ENCODE results near the gene ALG3. TPM values are rescaled to one million over a fixed set of nuclear protein-coding genes. Genes with fewer than 3 reads are reported as not detected.

The ALG3 gene
- total and polyA plus RNA-seq, 9 of the 15 experiments (the other 6 are each of a cell fraction or from before 2014, with no cell fraction given) = 37.5 to 107 (median 80.1) TPM

DNA sequence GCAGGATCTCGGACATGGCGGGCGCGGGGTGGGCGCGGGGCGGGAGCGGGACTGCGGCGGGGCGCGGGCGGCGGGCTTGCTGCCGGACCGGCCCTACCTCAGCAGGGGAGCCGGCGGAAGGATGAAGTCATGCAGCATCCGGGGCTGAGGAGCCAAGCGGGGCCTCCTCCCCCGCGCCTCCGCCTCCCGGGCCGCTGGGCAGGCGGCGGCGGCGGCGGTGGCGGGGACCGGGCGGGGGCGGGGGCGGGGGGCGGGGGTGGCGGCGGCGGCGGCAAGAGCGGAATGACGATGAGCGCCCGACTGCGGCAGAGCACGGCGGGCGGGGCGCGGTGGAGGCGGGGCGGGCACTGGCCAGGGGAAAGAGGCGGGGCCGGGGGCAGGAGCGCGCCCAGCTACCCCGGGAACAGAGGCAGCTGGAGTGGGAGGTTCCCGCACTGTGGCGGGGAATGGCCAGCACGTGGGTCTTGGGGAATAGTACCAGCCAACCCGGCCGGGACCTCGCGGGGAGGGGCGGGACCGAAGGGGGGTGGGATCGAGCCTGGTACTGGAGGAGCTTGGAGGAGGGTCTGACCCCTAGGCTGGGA lies 12.6 kb upstream of the ALG3 start, which contains the start of gene CAMK2N2:
CAMK2N2 (minus strand) TSS at position 284 of the 584 bp plus-strand sequence; CDS start at position 16, 268 bp downstream.
- POLR2A ChIA-PET = interaction anchor here (0.5 to 1.9 kb wide), 4 partner anchors 8 to 863 kb away, joined by 3 to 4 read pairs (median 3); partner anchors contain the start of gene EEF1AKMT4
- Histone ChIP-seq H3K9me3 (replicated peaks; ENCODE audit: control insufficient read depth, insufficient read depth, low read depth, low read length) (no peaks in the 10 kb centered on the region), H3K27ac (ENCODE audit: extremely low read depth, low read depth, low read length) (no peak within 1 kb of the TSS), H3K4me2 (ENCODE audit: insufficient read depth, low read length) (peak within 1 kb of the TSS; percentile 82), H3K4me1 (replicated peaks in 1 of 2; ENCODE audit: control insufficient read depth in 2 of 2, insufficient read depth in 2 of 2, low read length in 2 of 2) (peaks cover 14 to 36% of the 10 kb centered on the region in 2 experiments; a peak in 4 of 5 replicates), H3K36me3 (ENCODE audit: control insufficient read depth, insufficient read depth, low read length) (no peaks in the 10 kb centered on the region), H3K9ac (ENCODE audit: insufficient read depth in 1 of 2, low read depth in 2 of 2, low read length in 2 of 2) (peak within 1 kb of the TSS in 1 of 2 experiments; percentile 83; a peak in 2 of 4 replicates), H2AFZ (ENCODE audit: low read depth, low read length) (peak within 1 kb of the TSS; percentile 72), H3K27me3 (ENCODE audit: control insufficient read depth in 2 of 2, insufficient read depth in 2 of 2, low read length in 2 of 2) (peaks cover 10 to 31% of the 10 kb centered on the region in 2 experiments; a peak in 4 of 5 replicates), H3K9me1 (ENCODE audit: control insufficient read depth, insufficient read depth, low read length) (no peaks in the 10 kb centered on the region), H4K20me1 (replicated peaks; ENCODE audit: control insufficient read depth, insufficient read depth, low read length) (peaks cover 25% of the 10 kb centered on the region), H3K4me3 (peak within 1 kb of the TSS; percentile 42), H3K79me2 (ENCODE audit: control insufficient read depth, insufficient read depth, low read length) (no peaks in the 10 kb centered on the region)
- no TSS peak for BruUV-seq (replicated peaks)
- WGBS (ENCODE audit: insufficient coverage, low coverage, missing lambda C conversion rate) = 7% methylated on average over 6 of the region's 67 CpGs
- CTCF ChIA-PET (ENCODE audit: low intra/inter-chr PET ratio) = no interaction called here
- FAIRE-seq (no peak), ATAC-seq (peak; percentile 76), DNase-seq (ENCODE audit: extremely low read depth in 1 of 4, low spot score in 3 of 4) (peak; percentile 76 to 93 (median 88))
- in situ Hi-C loops (cut with MboI) (no loop called here), intact Hi-C loops (cut with micrococcal nuclease) (no loop called here)
- peak in 1 of 3 experiments; percentile 29 for TF ChIP-seq YY1 (IDR thresholded peaks at IDR 0.05; ENCODE audit: borderline replicate concordance in 1 of 3, control insufficient read depth in 1 of 3, extremely low read depth in 1 of 3, insufficient read depth in 3 of 3, insufficient read length in 1 of 3, insufficient replicate concordance in 2 of 3, low read depth in 1 of 3, low read length in 2 of 3)
- TF ChIP-seq, protein P1, sequence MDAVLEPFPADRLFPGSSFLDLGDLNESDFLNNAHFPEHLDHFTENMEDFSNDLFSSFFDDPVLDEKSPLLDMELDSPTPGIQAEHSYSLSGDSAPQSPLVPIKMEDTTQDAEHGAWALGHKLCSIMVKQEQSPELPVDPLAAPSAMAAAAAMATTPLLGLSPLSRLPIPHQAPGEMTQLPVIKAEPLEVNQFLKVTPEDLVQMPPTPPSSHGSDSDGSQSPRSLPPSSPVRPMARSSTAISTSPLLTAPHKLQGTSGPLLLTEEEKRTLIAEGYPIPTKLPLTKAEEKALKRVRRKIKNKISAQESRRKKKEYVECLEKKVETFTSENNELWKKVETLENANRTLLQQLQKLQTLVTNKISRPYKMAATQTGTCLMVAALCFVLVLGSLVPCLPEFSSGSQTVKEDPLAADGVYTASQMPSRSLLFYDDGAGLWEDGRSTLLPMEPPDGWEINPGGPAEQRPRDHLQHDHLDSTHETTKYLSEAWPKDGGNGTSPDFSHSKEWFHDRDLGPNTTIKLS (IDR thresholded peaks at IDR 0.05; ENCODE audit: borderline replicate concordance, low read depth) = no peak
- TF ChIP-seq, protein P2, sequence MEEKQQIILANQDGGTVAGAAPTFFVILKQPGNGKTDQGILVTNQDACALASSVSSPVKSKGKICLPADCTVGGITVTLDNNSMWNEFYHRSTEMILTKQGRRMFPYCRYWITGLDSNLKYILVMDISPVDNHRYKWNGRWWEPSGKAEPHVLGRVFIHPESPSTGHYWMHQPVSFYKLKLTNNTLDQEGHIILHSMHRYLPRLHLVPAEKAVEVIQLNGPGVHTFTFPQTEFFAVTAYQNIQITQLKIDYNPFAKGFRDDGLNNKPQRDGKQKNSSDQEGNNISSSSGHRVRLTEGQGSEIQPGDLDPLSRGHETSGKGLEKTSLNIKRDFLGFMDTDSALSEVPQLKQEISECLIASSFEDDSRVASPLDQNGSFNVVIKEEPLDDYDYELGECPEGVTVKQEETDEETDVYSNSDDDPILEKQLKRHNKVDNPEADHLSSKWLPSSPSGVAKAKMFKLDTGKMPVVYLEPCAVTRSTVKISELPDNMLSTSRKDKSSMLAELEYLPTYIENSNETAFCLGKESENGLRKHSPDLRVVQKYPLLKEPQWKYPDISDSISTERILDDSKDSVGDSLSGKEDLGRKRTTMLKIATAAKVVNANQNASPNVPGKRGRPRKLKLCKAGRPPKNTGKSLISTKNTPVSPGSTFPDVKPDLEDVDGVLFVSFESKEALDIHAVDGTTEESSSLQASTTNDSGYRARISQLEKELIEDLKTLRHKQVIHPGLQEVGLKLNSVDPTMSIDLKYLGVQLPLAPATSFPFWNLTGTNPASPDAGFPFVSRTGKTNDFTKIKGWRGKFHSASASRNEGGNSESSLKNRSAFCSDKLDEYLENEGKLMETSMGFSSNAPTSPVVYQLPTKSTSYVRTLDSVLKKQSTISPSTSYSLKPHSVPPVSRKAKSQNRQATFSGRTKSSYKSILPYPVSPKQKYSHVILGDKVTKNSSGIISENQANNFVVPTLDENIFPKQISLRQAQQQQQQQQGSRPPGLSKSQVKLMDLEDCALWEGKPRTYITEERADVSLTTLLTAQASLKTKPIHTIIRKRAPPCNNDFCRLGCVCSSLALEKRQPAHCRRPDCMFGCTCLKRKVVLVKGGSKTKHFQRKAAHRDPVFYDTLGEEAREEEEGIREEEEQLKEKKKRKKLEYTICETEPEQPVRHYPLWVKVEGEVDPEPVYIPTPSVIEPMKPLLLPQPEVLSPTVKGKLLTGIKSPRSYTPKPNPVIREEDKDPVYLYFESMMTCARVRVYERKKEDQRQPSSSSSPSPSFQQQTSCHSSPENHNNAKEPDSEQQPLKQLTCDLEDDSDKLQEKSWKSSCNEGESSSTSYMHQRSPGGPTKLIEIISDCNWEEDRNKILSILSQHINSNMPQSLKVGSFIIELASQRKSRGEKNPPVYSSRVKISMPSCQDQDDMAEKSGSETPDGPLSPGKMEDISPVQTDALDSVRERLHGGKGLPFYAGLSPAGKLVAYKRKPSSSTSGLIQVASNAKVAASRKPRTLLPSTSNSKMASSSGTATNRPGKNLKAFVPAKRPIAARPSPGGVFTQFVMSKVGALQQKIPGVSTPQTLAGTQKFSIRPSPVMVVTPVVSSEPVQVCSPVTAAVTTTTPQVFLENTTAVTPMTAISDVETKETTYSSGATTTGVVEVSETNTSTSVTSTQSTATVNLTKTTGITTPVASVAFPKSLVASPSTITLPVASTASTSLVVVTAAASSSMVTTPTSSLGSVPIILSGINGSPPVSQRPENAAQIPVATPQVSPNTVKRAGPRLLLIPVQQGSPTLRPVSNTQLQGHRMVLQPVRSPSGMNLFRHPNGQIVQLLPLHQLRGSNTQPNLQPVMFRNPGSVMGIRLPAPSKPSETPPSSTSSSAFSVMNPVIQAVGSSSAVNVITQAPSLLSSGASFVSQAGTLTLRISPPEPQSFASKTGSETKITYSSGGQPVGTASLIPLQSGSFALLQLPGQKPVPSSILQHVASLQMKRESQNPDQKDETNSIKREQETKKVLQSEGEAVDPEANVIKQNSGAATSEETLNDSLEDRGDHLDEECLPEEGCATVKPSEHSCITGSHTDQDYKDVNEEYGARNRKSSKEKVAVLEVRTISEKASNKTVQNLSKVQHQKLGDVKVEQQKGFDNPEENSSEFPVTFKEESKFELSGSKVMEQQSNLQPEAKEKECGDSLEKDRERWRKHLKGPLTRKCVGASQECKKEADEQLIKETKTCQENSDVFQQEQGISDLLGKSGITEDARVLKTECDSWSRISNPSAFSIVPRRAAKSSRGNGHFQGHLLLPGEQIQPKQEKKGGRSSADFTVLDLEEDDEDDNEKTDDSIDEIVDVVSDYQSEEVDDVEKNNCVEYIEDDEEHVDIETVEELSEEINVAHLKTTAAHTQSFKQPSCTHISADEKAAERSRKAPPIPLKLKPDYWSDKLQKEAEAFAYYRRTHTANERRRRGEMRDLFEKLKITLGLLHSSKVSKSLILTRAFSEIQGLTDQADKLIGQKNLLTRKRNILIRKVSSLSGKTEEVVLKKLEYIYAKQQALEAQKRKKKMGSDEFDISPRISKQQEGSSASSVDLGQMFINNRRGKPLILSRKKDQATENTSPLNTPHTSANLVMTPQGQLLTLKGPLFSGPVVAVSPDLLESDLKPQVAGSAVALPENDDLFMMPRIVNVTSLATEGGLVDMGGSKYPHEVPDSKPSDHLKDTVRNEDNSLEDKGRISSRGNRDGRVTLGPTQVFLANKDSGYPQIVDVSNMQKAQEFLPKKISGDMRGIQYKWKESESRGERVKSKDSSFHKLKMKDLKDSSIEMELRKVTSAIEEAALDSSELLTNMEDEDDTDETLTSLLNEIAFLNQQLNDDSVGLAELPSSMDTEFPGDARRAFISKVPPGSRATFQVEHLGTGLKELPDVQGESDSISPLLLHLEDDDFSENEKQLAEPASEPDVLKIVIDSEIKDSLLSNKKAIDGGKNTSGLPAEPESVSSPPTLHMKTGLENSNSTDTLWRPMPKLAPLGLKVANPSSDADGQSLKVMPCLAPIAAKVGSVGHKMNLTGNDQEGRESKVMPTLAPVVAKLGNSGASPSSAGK (IDR thresholded peaks at IDR 0.05) = peak; percentile 51; the same call in 1 of the 2 replicates
- TF ChIP-seq, protein P3, sequence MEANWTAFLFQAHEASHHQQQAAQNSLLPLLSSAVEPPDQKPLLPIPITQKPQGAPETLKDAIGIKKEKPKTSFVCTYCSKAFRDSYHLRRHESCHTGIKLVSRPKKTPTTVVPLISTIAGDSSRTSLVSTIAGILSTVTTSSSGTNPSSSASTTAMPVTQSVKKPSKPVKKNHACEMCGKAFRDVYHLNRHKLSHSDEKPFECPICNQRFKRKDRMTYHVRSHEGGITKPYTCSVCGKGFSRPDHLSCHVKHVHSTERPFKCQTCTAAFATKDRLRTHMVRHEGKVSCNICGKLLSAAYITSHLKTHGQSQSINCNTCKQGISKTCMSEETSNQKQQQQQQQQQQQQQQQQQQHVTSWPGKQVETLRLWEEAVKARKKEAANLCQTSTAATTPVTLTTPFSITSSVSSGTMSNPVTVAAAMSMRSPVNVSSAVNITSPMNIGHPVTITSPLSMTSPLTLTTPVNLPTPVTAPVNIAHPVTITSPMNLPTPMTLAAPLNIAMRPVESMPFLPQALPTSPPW (CRISPR knock-in tag; IDR thresholded peaks at IDR 0.05) = peak; percentile 86

Measured in K562 (cell line).